ENCODE results near the gene ADGRE3. TPM values are rescaled to one million over a fixed set of nuclear protein-coding genes. Genes with fewer than 3 reads are reported as not detected.
"Not testable (repeated sequence)": the region's sequence is repeated elsewhere in the genome, so short reads cannot be mapped to it uniquely, and the experiment has no call there.

ADGRE3 gene
- total RNA-seq, 1 experiment from 2014 or later, result not detected

DNA sequence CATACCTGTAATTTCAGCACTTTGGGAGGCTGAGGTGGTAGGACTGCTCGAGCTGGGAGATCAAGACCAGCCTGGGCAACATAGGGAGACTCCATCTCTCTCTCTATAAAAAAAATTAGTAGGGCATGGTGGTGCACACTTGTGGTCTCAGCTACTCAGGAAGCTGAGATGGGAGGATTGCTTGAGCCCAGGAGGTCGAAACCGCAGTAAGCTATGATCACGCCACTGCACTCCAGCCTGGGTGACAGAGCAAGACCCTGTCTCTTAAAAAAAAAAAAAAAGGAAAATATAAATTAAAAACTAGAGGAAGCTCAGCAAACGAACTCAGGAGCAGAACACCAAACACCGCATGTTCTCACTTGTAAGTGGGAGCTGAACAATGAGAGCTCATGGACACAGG is 50.2 kb downstream of the ADGRE3 start:
- H3K27me3 ChIP-seq, DNase-seq, H3K36me3 ChIP-seq, H3K4me3 ChIP-seq, H3K9me3 ChIP-seq: not testable (repeated sequence)

DNA sequence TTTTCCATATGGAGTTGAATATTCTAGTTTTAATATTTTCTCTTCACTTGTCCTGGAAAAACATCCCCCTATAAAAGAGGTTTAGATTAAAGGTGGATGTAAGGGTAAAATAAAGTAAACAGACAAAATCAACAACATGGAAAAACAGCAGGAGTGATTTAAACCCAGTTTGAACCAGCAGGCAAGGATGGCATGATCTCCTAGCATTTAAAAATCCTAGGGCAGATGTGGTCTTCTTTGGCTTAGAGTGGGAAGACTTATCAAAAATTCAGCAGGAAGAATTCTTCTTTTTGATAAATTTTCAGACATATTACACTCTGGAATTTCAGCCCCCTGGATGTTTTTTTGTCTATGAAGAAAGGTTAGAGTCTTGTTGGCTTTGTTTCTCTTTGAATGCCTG is 55.2 kb downstream of the ADGRE3 start:
- Histone ChIP-seq H3K9me3 (peaks cover 8% of the 10 kb centered on the region), H3K4me3 (no peak overlapping the region), H3K27me3 (no peaks in the 10 kb centered on the region), H3K36me3 (no peaks in the 10 kb centered on the region)
- DNase-seq, result no peak

DNA sequence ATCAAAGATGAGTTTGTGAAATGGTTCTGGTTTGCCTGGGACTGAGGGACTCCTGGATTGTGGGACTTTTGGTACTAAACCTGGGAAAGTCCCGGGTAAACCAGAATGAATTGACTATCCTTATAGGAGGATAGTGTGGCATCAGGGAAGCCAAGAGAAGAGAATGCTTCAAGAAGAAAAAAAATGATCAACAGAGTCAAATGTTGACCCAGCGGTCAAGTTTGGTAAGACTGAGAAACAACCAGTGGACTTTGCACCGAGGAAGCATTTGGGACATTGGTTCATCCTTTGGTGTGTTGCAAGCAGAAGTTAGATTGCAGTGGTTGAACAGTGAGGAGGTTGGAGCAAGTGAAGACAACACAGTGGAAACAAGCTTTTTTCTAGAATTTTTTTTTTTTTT is 58.2 kb downstream of the ADGRE3 start:
- Histone ChIP-seq H3K27me3 (no peaks in the 10 kb centered on the region), H3K4me3 (no peak overlapping the region), H3K9me3 (peaks cover 8% of the 10 kb centered on the region), H3K36me3 (no peaks in the 10 kb centered on the region)
- no peak for DNase-seq

DNA sequence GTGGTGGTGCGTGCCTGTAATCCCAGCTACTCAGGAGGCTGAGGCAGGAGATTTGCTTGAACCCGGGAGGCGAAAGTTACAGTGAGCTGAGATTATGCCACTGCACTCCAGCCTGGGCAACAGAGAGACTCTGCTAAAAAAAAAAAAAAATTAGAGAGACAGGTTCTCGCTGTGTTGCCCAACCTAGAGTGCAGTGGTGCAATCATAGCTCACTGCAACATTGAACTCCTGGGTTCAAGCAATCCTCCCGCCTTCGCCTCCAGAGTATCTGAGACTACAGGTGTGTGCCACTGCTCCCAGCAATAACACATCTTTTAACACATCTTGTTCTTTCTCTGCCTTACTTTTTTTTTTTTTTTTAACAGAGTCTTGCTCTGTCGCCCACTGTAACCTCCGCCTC is 59.0 kb downstream of the ADGRE3 start:
- DNase-seq, result no peak
- Histone ChIP-seq H3K4me3 (no peak overlapping the region), H3K27me3 (no peaks in the 10 kb centered on the region), H3K36me3 (no peaks in the 10 kb centered on the region), H3K9me3 (peaks cover 8% of the 10 kb centered on the region)

DNA sequence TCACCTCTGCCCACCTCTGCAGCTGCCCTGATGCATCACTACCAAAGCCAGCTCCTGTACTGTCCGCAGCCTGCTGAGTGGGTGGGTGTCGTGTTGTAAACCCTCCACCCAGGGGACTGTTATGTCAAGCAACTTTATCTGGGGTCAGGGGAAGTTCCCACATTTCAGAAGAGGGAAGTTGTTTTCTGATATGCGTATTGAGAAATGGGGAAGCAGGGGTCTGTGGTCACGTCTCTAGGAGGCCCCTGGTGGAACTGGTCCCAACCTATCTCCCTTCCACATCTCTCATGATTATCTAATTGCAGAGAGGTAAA is 60.6 kb downstream of the ADGRE3 start:
- no peaks in the 10 kb centered on the region for H3K27me3 ChIP-seq
- no peaks in the 10 kb centered on the region for H3K36me3 ChIP-seq
- DNase-seq, result no peak
- H3K9me3 ChIP-seq, result no peaks in the 10 kb centered on the region; the same call in 1 of the 2 replicates
- H3K4me3 ChIP-seq, result no peak overlapping the region

DNA sequence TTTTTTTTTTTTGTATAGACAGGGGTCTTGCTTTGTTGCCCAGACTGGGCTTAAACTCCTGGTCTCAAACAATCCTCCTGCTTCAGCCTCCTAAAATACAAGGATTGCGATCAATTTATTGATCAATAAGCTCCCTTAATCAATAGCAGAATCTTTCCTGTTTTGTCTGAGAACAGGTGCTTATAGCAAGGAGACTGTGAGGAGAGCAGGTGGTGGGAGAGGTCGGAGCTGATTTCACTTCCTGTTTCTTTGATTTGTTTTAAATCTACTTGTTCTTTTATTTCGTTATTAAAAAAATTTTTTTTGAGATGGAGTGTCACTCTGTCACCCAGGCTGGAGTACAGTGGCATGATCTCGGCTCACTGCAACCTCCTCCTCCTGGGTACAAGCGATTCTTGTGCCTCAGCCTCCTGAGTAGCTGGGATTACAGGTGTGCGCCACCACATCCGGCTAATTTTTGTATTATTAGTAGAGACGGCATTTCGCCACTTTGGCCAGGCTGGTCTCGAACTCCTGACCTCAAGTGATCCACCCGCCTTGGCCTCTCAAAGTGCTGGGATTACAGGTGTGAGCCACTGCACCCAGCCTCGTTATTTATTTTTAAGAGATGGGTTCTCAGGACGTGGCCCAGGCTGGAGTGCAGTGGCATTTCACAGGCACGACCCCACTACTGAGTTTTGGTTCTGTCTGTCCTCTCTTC is 61.1 kb downstream of the ADGRE3 start:
- not testable (repeated sequence) for H3K36me3 ChIP-seq, H3K27me3 ChIP-seq, DNase-seq, H3K4me3 ChIP-seq, H3K9me3 ChIP-seq

DNA sequence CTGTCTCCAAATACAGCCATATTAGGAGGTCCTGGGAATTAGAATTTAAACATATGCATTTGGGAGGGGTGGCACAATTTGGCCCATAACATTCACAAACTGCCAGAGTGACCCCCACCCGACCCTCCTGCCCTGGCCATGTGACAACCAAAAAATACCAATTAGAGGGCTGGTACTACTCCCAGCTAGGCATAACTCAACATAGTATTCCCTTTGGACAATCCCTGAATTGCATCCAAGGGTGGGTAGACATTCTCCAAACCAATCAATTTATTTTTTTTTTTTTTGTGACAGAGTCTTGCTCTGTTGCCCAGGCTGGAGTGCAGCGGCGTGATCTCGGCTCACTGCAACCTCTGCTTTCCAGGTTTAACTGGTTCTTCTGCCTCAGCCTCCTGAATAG is 62.0 kb downstream of the ADGRE3 start:
- H3K27me3 ChIP-seq, result no peaks in the 10 kb centered on the region
- DNase-seq, result no peak
- no peaks in the 10 kb centered on the region for H3K9me3 ChIP-seq
- H3K4me3 ChIP-seq, result no peak overlapping the region
- H3K36me3 ChIP-seq, result no peaks in the 10 kb centered on the region

DNA sequence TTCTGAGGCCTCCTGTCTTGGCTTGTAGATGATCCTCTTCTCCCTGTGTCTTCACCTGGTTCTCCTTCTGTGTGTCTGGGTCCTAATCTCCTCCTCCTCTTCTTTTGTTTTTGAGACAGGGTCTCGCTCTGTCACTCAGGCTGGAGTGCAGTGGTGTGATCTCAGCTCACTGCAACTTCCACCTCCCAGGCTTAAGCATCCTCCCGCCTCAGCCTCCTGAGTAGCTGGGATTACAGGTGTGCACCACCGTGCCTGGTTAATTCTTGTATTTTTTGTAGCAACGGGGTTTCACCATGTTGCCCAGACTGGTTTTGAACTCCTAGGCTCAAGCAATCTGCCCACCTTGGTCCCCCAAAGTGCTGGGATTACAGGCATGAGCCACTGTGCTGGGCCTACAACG is 62.4 kb downstream of the ADGRE3 start:
- not testable (repeated sequence) for H3K4me3 ChIP-seq, H3K9me3 ChIP-seq, DNase-seq, H3K36me3 ChIP-seq, H3K27me3 ChIP-seq

DNA sequence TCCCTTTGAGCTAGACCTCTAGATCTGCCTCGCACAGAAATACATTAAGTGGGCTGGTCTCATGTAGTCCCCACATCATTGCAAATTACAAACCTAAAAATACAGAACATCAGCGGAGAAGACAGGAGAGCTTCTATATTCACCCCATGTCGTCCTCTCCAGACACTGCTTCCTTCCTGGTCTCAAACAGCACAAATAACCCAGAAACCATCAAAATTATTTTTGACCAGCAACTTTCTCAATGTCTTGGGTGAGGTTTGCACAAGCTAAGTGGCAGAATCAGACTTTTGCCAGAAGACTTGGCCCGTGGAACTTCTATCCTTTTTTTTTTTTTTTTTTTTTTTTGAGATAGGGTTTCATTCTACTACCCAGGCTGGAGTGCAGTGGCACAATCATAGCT is 63.6 kb downstream of the ADGRE3 start:
- DNase-seq, result no peak
- H3K9me3 ChIP-seq, result no peaks in the 10 kb centered on the region
- no peaks in the 10 kb centered on the region for H3K36me3 ChIP-seq
- no peaks in the 10 kb centered on the region for H3K27me3 ChIP-seq
- no peak overlapping the region for H3K4me3 ChIP-seq

DNA sequence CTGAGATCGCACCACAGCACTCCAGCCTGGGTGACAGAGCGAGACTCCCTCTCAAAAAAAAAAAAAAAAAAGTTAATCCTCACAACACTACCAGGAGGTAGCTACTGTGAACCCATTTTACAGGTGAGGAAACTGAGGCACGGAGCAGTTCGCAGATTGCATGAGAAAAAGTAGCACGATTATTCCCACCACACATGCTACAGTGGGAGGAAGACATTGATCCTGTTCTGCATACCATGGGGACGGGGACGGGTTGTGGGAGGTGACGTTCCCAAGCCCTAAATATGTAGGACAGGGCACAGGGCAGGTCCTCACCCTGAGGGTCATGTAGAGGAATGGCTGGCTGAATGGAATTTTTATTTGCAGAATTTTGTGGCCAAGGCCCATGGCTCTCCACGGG is 68.0 kb downstream of the ADGRE3 start:
- no peaks in the 10 kb centered on the region for H3K9me3 ChIP-seq
- no peaks in the 10 kb centered on the region for H3K36me3 ChIP-seq

DNA sequence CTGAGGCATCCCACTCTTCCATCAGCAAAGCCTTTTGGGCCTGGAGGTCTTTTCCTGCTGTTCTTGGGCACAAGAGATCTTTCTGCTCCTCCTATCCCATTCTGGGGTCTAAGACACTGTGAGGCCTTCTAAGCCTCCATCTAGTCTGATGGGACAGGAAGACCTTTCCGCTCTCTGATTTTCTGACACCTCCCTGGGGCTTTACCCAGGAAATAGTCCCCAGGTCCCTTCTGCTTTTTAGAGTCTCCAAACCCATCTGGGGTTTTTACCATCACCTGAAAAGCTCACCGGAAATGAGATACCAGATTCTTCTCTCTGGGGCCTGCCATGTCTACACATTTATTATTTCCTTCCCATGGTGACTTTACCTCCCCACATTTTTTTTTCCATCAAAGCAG is 70.7 kb downstream of the ADGRE3 start:
- no peaks in the 10 kb centered on the region for H3K36me3 ChIP-seq
- no peak overlapping the region for H3K4me3 ChIP-seq
- H3K9me3 ChIP-seq, result no peaks in the 10 kb centered on the region

More for the DNA sequence above, 68.0 kb downstream of the ADGRE3 start:
- Histone ChIP-seq H3K27me3 (no peaks in the 10 kb centered on the region), H3K4me3 (no peak overlapping the region)
- DNase-seq, result no peak

DNA sequence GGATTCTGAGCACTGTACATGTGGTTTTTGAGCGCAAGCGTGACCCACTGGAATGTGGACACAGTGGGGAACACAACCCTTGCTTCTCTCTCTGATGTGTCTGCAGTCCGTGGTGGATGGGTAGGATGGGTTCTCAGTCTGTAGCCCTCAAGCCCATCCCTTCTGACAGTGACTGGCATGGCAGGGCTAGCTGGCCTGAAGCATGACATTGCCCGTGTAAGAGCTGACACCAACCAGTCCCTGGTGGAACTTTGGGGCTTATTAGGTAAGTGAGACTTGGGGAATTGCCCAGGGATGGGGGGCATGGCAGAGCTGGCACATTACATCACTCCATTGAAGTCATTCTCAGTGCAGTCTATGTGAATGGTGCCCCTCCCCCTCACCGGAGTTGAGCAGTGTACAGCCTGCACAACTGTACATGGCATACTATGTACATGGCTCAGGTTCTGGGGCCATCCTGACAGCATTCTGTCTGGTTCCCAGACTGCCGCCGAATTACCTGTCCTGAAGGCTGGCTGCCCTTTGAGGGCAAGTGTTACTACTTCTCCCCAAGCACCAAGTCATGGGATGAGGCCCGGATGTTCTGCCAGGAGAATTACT is 75.0 kb downstream of the ADGRE3 start:
- no peak for DNase-seq
- Histone ChIP-seq H3K9me3 (no peaks in the 10 kb centered on the region), H3K4me3 (no peak overlapping the region)

More for the DNA sequence above, 70.7 kb downstream of the ADGRE3 start:
- H3K27me3 ChIP-seq, result no peaks in the 10 kb centered on the region
- DNase-seq, result no peak

DNA sequence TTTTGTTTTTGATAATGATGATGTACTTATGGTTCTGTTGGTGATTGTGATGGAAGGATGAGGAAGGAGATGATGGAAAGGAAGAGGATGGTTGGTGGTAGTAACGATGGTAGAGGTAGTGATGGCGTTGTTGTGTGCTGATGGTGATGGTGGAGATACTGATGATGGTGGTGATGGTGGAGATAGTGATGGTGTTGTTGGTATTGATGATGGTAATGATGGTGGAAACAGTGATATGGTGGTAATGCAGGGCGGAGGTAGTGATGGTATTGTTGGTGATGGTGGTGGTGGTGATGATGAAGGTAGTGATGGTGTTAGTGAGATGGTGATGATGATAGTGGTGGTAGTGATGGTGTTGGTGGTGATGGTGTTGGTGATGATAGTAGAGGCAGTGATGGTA is 79.1 kb downstream of the ADGRE3 start:
- DNase-seq, result no peak
- H3K9me3 ChIP-seq, result no peaks in the 10 kb centered on the region
- H3K36me3 ChIP-seq, result no peaks in the 10 kb centered on the region
- no peak overlapping the region for H3K4me3 ChIP-seq
- H3K27me3 ChIP-seq, result no peaks in the 10 kb centered on the region

More for the DNA sequence above, 75.0 kb downstream of the ADGRE3 start:
- no peaks in the 10 kb centered on the region for H3K36me3 ChIP-seq
- H3K27me3 ChIP-seq, result no peaks in the 10 kb centered on the region

DNA sequence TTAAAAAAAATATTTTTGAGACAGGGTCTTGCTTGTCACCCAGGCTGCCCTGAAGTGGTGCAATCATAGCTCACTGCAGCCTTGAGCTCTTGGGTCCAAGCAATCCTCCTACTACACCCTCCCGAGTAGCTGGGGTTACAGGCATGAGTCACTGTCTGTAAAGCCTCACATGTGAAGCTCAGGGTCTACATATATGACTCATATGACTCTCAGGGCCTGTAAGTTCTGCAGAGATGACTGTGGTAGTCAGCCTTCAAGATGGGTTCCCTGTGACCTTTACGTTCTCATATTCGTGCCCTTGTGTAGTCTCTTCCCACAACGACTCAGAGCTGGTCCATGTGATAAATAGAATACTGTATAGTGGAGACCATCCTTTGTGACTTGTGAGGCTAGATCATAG is 85.2 kb downstream of the ADGRE3 start:
- H3K9me3 ChIP-seq, result not testable (repeated sequence)

DNA sequence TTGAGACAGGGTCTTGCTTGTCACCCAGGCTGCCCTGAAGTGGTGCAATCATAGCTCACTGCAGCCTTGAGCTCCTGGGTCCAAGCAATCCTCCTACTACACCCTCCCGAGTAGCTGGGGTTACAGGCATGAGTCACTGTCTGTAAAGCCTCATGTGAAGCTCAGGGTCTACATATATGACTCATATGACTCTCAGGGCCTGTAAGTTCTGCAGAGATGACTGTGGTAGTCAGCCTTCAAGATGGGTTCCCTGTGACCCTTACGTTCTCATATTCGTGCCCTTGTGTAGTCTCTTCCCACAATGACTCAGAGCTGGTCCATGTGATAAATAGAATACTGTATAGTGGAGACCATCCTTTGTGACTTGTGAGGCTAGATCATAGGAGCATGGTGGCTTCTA is 89.5 kb downstream of the ADGRE3 start:
- not testable (repeated sequence) for H3K27me3 ChIP-seq, H3K9me3 ChIP-seq, H3K4me3 ChIP-seq, H3K36me3 ChIP-seq
- DNase-seq, result peak; percentile 35

More for the DNA sequence above, 85.2 kb downstream of the ADGRE3 start:
- not testable (repeated sequence) for H3K27me3 ChIP-seq, H3K4me3 ChIP-seq, DNase-seq, H3K36me3 ChIP-seq

DNA sequence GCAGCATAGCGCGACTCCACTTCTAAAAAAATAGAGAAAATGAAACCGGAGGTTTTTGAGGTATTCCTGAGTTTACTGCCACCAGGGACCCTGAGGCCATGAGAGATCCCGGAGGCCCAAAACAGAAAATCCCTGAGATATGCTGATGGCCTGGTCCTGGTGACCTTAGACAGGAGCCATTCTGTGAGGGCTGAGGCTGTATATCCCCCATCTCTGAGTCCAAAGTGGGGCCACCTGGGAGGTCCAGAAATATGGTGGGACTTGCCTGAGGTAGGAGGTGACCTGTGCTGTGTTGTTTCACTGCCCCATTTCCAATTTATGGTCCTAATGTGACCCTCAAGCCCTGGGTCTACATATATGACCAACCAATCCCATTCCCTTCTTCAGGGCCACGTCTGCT is 90.3 kb downstream of the ADGRE3 start:
- H3K36me3 ChIP-seq, DNase-seq, H3K4me3 ChIP-seq, H3K9me3 ChIP-seq, H3K27me3 ChIP-seq: not testable (repeated sequence)

DNA sequence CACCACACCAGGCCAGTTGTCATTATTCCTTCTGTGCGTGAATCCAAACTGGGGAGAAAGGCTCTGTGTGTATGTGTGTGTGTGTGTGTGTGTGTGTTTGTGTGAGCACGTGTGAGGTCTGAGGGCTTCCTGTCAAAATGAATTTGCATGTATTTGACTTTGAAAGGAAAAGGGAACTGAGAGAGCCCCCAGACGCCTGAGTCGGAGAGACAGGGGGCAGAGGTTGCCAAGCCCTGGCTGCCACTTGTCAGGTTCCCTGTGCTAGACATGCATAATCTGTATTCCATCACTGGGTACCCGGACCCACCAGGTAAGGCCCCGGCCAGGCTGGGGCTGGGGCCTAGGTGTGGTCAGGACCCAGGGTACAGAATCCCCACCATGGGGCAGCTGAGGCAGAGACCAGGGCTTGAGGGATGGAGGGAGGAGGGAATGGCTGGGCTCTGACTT is 91.7 kb downstream of the ADGRE3 start, which contains the start of gene CLEC17A:
TSS of gene CLEC17A (plus strand) at position 191 of the 447 bp plus-strand sequence. CDS start at position 268, 77 bp downstream.
- no peaks in the 10 kb centered on the region for H3K36me3 ChIP-seq
- no peaks in the 10 kb centered on the region for H3K27me3 ChIP-seq
- H3K4me3 ChIP-seq, result no peak within 1 kb of the TSS
- DNase-seq, result no peak
- no peaks in the 10 kb centered on the region for H3K9me3 ChIP-seq

DNA sequence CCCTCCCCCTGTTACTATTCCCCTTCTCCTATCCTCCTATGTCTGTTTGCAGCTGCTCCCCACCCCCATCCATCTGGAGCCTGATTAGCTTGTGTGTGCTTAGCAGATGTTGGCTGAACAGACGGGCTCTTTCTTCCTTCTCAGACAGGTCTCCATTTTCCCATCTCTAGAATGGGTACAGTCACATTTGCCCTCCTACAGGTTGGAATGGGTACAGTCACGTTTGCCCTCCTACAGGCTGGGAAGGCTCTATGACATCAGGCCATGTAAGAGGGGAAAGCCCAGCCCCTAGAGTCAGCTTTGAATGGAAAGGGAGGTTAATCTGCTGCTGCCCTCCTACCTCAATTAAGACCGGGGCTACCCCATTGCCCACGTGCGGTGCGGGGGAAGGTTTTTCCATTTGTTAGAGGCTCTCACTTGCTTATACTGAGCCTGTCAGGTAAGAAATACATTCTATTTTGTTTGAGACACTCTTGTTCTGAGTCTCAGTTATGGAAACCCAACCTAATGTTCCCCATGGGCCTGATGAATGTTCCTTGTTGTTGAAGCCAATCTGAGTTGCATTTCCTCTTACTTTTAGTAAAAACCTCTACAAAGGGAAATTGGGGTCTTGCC is 93.9 kb downstream of the ADGRE3 start:
- no peaks in the 10 kb centered on the region for H3K9me3 ChIP-seq
- no peak overlapping the region for H3K4me3 ChIP-seq
- no peaks in the 10 kb centered on the region for H3K27me3 ChIP-seq
- no peak for DNase-seq
- H3K36me3 ChIP-seq, result no peaks in the 10 kb centered on the region
